IPS-18a (cell line): Measurements from ENCODE around the gene TBC1D10B.
"Not testable (repeated sequence)": the region's sequence is repeated elsewhere in the genome, so short reads cannot be mapped to it uniquely, and the experiment has no call there.

ENCODE experiments used
- H3K27ac ChIP-seq: one replicate; pipeline ENCODE4 v1.5.1; 2013; ENCODE audit warnings: low read length
- H3K27me3 ChIP-seq: one replicate; pipeline ENCODE4 v1.6.1; 2013; ENCODE audit warnings: mild to moderate bottlenecking, low read length; ENCODE audit not compliant: control insufficient read depth, insufficient read depth
- H3K36me3 ChIP-seq: one replicate; pipeline ENCODE4 v1.6.1; 2013; ENCODE audit warnings: low read depth, low read length; ENCODE audit not compliant: control insufficient read depth
- H3K4me1 ChIP-seq: one replicate; pipeline ENCODE4 v1.6.1; 2013; ENCODE audit warnings: low read depth, low read length; ENCODE audit not compliant: control insufficient read depth
- H3K4me3 ChIP-seq: one replicate; pipeline ENCODE4 v1.5.1; 2013; ENCODE audit warnings: low read length
- H3K9ac ChIP-seq: one replicate; pipeline ENCODE4 v1.6.1; 2013; ENCODE audit warnings: mild to moderate bottlenecking, low read length, moderate library complexity
- H3K9me3 ChIP-seq: one replicate; pipeline ENCODE4 v1.6.1; 2013; ENCODE audit warnings: low read depth, low read length; ENCODE audit not compliant: control insufficient read depth

TBC1D10B gene

DNA sequence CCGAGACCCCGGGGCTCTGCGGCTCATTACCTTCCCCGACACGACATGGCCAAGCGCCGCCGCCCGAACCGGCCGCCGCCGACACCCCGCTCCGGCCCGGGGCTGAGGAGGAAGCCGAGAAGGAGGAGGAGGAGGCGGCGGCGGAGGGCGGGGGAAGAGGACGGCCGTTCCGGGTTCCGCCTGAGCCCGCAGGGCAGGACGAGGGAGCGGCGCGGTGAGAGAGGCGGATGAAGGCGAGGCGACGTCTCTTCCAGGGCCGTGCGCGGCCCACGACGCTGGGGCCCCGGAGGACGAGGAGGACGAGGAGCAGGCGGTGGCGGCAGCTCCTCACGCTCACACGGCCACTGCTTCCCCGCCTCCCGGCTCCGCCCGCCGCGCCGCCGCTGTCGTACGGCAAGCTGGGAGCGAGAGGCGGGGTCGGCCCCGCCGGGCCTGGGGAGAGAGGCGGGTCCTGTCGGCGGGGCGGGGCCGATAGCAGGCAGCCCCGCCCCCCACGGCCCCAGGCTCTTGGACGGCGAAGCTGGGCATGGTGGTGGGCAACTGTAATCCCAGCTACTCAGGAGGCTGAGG is 35.2 kb downstream of the TBC1D10B start:
- H3K9ac ChIP-seq, H3K27ac ChIP-seq, H3K4me1 ChIP-seq, H3K36me3 ChIP-seq, H3K9me3 ChIP-seq, H3K27me3 ChIP-seq: not testable (repeated sequence)
- peak overlapping the region; percentile 59 for H3K4me3 ChIP-seq

DNA sequence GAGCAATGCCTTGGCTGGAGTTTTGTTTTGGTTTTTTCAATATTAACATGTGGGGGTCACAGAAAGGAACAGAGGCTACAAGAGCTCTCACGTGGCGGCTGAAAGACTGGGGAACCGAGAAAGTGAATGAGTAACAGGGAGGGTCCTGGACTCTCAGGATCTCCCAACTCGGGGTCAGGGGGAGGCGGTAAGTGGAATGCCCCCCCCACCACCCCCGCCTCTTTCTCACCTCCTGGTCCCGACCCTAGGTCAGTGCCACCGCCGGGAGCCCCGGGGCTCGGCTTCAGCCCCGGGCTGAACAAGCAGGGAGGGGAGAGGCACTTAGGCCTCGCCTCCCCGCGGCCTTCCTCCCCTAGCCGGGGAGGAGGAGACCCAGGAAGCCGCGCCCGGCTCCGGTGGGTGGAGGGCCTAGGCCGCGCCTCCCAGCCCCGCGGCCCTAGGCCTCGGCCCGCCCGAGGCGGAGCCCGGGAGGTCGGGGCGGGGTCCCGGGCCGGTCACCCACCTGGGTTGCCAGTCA is 35.8 kb downstream of the TBC1D10B start:
- H3K27me3 ChIP-seq, H3K4me1 ChIP-seq, H3K27ac ChIP-seq, H3K9me3 ChIP-seq, H3K36me3 ChIP-seq: not testable (repeated sequence)
- H3K9ac ChIP-seq, result peak overlapping the region; percentile 48
- peak overlapping the region; percentile 64 for H3K4me3 ChIP-seq

DNA sequence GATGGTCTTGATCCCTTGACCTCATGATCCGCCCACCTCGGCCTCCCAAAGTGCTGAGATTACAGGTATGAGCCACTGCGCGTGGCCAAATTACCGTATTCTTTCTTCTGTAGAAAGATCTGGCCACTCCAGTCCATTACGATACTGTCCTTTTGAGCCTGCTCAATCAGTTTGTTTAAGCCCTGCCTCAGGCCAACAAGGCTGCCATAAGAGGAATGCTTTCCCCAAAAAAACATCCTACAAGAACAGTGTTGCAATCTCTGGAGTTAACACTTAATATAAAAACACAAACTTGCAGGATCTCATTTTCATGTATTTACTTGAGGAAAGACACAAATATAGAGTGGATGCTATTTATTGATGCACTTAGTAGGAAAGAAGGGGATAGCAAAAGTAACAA is 46.1 kb downstream of the TBC1D10B start:
- not testable (repeated sequence) for H3K27ac ChIP-seq, H3K9me3 ChIP-seq, H3K36me3 ChIP-seq, H3K9ac ChIP-seq, H3K4me3 ChIP-seq, H3K4me1 ChIP-seq, H3K27me3 ChIP-seq

DNA sequence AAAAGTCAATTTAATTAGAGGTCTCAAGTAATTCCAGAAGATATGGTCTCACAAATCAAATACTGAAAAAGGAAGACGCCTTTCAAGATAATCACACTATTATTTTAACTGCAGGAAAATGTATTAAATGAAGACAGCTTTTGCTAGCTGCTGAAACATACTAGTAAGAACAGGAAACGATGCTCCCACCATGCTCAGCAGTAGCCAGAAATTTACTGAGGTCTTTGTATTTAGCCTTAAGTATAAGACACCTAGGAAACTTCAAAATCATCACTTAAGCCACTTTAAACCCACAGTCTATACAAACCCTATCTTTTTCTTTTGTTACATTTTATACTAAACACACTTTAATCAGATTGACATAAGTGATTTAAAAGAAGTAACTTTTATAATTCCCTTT is 51.6 kb downstream of the TBC1D10B start:
- not testable (repeated sequence) for H3K27me3 ChIP-seq, H3K9me3 ChIP-seq, H3K4me1 ChIP-seq, H3K27ac ChIP-seq, H3K4me3 ChIP-seq, H3K9ac ChIP-seq, H3K36me3 ChIP-seq

DNA sequence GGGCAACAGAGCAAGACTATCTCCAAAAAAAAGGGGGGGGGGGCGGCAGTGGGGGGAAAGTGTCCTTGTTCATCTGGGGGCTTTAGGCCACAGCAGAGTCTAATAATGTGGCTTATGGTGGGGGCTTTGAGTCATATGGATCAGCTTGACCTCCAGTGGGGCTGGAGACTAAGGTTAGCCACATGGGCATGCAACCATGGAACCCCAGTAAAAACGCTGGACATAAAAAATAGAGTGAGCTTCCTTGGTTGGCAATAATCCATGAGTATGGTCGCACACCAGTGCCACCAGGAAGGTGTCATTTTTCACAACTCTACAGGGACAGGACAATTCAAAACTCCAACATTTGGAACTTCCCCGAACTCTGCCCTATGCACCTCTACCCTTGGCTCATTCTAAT is 59.4 kb downstream of the TBC1D10B start:
- not testable (repeated sequence) for H3K9me3 ChIP-seq, H3K4me3 ChIP-seq, H3K4me1 ChIP-seq, H3K9ac ChIP-seq, H3K27me3 ChIP-seq, H3K27ac ChIP-seq, H3K36me3 ChIP-seq

DNA sequence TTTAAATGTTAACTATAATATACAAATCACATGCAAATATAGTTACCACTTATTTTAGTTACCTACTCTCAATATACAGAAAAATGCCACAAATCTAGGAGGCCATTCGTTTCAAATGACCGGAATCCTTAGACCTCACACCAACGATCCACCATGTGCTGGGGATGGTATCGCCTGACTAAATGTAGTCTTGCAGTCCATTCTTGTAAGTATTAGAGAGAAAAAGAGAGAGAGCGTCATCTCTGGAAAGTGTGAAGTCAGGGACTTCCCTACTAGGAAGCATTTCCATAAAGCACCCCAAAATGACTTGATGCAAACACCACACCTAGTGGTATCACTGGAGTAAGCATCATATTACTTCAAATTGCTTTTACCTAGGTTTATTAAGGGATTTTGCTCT is 61.0 kb downstream of the TBC1D10B start:
- not testable (repeated sequence) for H3K4me1 ChIP-seq, H3K4me3 ChIP-seq, H3K27ac ChIP-seq, H3K27me3 ChIP-seq, H3K9me3 ChIP-seq, H3K9ac ChIP-seq, H3K36me3 ChIP-seq
